Type B pancreatic cell (in vitro differentiated cells): ENCODE measurements around the gene TOM1L2. TPM values are rescaled to one million over a fixed set of nuclear protein-coding genes. Genes with fewer than 3 reads are reported as not detected.

ENCODE experiments used
- DNase-seq: peaks from one replicate; pipeline ENCODE4 v3.0.0; 2021; ENCODE audit warnings: mixed read lengths; ENCODE audit not compliant: unreplicated experiment; ENCODE audit errors: extremely low spot score
- H3K27ac Mint-ChIP-seq: 2 replicates; pipeline ENCODE4 v1.8.0; 2021; ENCODE audit warnings: mild to moderate bottlenecking, mixed read lengths
- H3K27me3 Mint-ChIP-seq: 2 replicates; pipeline ENCODE4 v1.8.0; 2021; ENCODE audit warnings: mixed read lengths
- H3K36me3 Mint-ChIP-seq: 2 replicates; pipeline ENCODE4 v1.8.0; 2021; ENCODE audit warnings: mixed read lengths
- H3K4me1 Mint-ChIP-seq: one replicate; pipeline ENCODE4 v1.8.0; 2021; ENCODE audit warnings: mixed read lengths; ENCODE audit not compliant: unreplicated experiment
- H3K4me3 Mint-ChIP-seq: 2 replicates; pipeline ENCODE4 v1.8.0; 2021; ENCODE audit warnings: mild to moderate bottlenecking, mixed read lengths
- H3K9me3 Mint-ChIP-seq: 2 replicates; pipeline ENCODE4 v1.8.0; 2021; ENCODE audit warnings: mixed read lengths
- total RNA-seq: library from RNA; stranded (reverse); gene quantifications from 2 replicates; pipeline ENCODE4 v1.2.1, GENCODE V29; 2021; ENCODE audit warnings: low replicate concordance
- TF ChIP-seq, protein P1 (sequence below): fragments of 200-600 bp; sonication (generic); conservative IDR thresholded peaks from 2 replicates; pipeline ENCODE4 v1.5.0; 2021; ENCODE audit warnings: antibody characterized with exemption, mild to moderate bottlenecking

Gene TOM1L2
- total RNA-seq, 1 donor from 2014 or later, result 62.5 TPM

DNA sequence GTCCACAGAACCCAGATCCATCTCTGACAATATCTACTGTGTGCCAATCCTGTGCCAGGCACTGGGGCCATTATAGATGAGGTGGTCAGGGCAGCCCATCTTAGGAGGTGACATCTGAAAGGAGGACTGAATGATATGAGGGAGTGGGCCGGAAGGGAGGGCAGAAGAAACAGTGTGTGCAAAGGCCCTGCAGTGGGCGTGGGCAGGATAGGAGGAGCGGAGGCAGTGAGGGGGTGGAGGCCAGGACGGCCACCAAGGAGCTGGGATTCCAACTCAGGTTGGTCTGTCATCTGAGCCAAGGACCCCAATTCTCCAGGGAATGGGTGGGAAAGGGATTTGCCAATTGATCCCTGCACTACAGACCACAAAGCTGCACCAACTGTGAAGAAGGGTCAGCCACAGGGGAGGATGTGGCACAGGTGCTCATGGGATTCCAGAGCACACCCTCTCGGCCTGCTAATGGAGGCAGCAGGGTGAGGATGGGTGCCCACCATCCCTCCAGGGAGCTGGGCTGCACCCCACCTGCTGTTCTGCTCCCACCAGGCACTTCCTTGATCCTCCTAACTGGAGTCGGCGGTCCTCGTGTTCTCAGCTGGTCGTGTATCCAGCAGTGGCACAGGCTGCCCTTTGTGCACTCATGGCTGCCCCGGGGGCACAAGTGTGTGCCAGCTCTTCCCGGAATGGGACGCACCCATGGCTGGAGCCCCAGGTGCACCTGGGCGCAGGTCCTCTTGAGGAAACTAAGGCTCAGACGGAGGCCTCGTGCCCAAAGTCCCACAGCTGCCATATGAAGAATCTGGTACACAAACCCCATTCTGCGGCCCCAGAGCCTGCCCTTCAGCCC is 145.0 kb downstream of the TOM1L2 start:
- H3K27me3 Mint-ChIP-seq, result no peaks in the 10 kb centered on the region
- no peaks in the 10 kb centered on the region for H3K9me3 Mint-ChIP-seq
- H3K27ac Mint-ChIP-seq, result peak overlapping the region; percentile 95
- TF ChIP-seq, protein P1, sequence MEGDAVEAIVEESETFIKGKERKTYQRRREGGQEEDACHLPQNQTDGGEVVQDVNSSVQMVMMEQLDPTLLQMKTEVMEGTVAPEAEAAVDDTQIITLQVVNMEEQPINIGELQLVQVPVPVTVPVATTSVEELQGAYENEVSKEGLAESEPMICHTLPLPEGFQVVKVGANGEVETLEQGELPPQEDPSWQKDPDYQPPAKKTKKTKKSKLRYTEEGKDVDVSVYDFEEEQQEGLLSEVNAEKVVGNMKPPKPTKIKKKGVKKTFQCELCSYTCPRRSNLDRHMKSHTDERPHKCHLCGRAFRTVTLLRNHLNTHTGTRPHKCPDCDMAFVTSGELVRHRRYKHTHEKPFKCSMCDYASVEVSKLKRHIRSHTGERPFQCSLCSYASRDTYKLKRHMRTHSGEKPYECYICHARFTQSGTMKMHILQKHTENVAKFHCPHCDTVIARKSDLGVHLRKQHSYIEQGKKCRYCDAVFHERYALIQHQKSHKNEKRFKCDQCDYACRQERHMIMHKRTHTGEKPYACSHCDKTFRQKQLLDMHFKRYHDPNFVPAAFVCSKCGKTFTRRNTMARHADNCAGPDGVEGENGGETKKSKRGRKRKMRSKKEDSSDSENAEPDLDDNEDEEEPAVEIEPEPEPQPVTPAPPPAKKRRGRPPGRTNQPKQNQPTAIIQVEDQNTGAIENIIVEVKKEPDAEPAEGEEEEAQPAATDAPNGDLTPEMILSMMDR, result no peak
- peak overlapping the region; percentile 8 for H3K4me3 Mint-ChIP-seq
- H3K4me1 Mint-ChIP-seq, result peaks cover 51% of the 10 kb centered on the region
- DNase-seq, result no peak
- peaks cover 5% of the 10 kb centered on the region for H3K36me3 Mint-ChIP-seq

DNA sequence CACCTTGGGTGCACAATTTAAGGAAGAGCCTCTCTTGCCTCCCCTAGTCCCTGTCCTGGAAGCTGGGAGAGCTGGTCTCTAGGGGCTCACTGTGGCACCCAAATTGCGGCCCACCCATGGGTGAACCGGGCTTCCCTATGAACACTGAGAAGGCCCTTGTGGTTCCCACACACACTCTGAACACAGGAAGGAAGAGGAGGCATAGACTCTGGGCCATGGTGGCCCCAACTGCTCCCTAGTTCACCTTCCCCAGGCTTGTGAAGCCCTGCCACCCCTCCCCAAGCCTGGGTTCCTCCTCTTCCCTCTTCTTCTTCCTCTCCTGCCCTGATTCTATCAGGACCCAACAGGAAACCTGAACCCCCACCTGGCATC is 145.9 kb downstream of the TOM1L2 start:
- Mint-ChIP-seq H3K27ac (peak overlapping the region; percentile 95), H3K27me3 (no peaks in the 10 kb centered on the region), H3K36me3 (peaks cover 4% of the 10 kb centered on the region), H3K4me3 (peak overlapping the region; percentile 65), H3K9me3 (no peaks in the 10 kb centered on the region), H3K4me1 (peaks cover 48% of the 10 kb centered on the region)
- TF ChIP-seq, protein P1, result no peak
- no peak for DNase-seq

DNA sequence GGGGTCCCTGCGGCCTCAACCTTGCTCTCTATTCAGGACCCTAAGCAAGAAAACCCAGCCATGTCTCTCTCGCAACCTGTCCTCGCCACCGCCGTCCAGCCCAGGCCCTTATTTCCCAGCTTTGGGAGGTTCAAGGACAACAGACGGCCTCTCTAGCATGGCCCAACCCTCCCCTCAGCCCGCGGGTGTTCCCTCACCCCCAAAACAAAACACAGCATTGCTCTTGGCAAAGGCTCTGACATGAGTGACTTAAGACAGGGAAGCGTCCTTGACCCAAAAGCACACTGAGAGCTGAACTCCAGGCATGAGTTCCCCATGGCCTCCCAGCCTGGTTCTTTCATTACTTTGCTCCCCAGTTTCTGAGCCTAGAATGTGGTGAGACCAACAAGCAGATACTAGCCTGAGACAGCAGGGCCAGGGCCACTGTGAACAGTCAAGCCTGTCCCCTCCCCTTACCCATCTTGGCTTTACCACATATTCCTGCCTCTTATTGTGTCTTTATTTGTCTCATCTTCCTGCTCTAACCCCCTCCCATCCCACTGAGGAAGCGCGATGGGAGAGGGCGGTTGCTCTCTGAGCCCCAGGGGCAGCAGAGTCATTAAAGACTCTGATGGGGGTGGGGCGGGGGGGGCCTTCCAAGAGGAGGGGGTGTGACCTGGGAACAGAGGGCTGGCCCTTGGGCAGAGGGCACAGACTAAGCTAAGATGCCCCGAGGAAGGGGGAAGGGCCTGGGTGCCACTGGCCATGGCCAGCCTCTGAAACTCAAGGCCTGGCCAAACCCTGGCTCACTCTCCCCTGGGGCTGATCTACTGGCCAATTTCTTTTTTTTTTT is 147.2 kb downstream of the TOM1L2 start:
- Mint-ChIP-seq H3K36me3 (peaks cover 4% of the 10 kb centered on the region), H3K4me3 (peak overlapping the region; percentile 84), H3K27ac (peak overlapping the region; percentile 95), H3K27me3 (no peaks in the 10 kb centered on the region), H3K9me3 (no peaks in the 10 kb centered on the region), H3K4me1 (peaks cover 42% of the 10 kb centered on the region)
- DNase-seq, result no peak
- TF ChIP-seq, protein P1, result no peak

DNA sequence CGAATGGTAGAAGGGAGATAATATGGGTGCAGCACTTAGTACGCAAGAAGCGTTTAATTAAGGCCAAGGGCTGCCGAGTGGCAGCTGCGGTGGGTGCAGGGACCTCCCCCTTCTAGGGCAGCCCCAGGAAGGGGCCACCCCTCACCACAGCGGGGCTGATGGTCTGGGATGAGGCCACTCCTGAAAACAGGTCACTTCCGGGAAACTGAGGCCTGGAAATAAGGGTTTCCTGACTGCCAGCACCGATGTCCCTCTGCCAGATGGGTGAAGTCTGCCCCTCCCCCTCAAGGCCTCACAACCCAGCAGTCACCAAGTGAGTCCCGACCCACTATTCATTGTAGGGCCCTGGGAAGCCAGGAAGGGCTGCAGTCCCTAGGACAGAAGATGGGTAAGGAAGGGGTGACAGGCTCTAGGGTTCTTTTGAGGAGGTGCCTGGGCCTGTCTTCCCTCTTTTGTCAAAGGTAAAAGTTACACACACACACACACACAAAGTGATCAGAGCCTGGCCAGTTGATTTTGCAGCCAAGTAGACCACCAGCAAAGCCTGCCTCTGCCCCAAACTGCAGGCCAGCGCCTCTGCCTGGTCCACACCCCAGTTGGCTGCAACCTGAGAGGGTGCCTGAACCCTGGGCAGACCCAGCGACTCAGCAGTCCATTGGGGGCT is 147.9 kb downstream of the TOM1L2 start:
- TF ChIP-seq, protein P1, result no peak
- H3K36me3 Mint-ChIP-seq, result peaks cover 4% of the 10 kb centered on the region
- H3K27ac Mint-ChIP-seq, result peak overlapping the region; percentile 95
- no peaks in the 10 kb centered on the region for H3K27me3 Mint-ChIP-seq
- no peak for DNase-seq
- peaks cover 46% of the 10 kb centered on the region for H3K4me1 Mint-ChIP-seq
- H3K4me3 Mint-ChIP-seq, result peak overlapping the region; percentile 84
- no peaks in the 10 kb centered on the region for H3K9me3 Mint-ChIP-seq

DNA sequence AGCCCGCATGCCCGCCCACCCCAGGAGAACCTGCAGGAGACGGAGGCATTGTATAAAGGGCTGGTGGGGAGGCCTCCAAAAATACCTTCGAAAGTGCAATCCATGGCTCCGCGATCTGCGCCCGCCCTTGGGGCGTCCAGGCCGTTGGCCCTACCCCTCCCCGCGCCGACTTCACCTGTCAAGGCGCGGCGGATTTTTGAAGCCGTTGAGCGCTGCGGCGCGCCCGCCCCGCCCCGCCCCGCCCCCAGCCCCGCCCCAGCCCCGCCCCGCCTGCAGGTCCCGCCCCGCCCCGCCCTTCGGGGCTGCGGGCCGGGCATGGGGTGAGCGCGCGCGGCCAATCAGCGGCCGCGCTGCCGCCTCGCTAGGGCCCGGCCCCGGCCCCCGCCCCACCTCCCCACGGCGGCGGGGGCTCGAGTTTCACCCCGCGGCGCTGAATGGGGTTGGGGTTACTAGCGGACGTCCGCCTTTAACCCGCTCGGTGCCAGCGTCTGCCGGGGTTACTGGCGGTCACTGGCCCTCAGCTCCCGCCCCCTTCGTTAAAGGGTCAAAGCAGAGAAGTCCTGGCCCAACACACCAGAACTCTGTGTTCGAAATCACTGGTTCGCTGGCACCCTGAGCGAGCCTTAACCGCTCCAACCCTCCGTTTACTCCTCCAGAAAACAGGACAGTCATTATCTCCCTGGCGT is 148.6 kb downstream of the TOM1L2 start:
- Mint-ChIP-seq H3K36me3 (peaks cover 4% of the 10 kb centered on the region), H3K4me1 (peaks cover 50% of the 10 kb centered on the region), H3K27me3 (no peaks in the 10 kb centered on the region), H3K4me3 (peak overlapping the region; percentile 84), H3K27ac (peak overlapping the region; percentile 95), H3K9me3 (no peaks in the 10 kb centered on the region)
- TF ChIP-seq, protein P1, result no peak
- peak; percentile 90 for DNase-seq
